HG03159 (cell line): ENCODE results near the gene TCN2.
A peak's percentile ranks its signal among the peaks of the same experiment; 100 is the strongest.
"Not testable (repeated sequence)": the region's sequence is repeated elsewhere in the genome, so short reads cannot be mapped to it uniquely, and the experiment has no call there.

Source experiments
- ATAC-seq: cut with Tn5 transposase; IDR thresholded peaks from one replicate; pipeline ENCODE4 v1.9.1; 2021; ENCODE audit warnings: mild to moderate bottlenecking, moderate library complexity; ENCODE audit not compliant: unreplicated experiment

Gene TCN2

GRCh38 chr22:30606455-30607299, at the start of gene TCN2:
TSS of gene TCN2 (plus strand) at chr22:30607174. CDS start at chr22:30607332, 158 bp downstream.
- ATAC-seq = peak; percentile 46

- ATAC-seq = no peak
Measured at GRCh38 chr22:30557243-30557642, 49.7 kb upstream of the TCN2 start.

- no peak for ATAC-seq
Measured at GRCh38 chr22:30559889-30560288, 47.1 kb upstream of the TCN2 start.

- ATAC-seq = not testable (repeated sequence)
Measured at GRCh38 chr22:30560643-30561202, 46.3 kb upstream of the TCN2 start.

GRCh38 chr22:30561402-30562189, 45.4 kb upstream of the TCN2 start:
- ATAC-seq = no peak

GRCh38 chr22:30562366-30562765, 44.6 kb upstream of the TCN2 start:
- ATAC-seq = no peak

GRCh38 chr22:30564045-30564760, 42.8 kb upstream of the TCN2 start:
- ATAC-seq = no peak

GRCh38 chr22:30564761-30565119, 42.2 kb upstream of the TCN2 start:
- no peak for ATAC-seq

- no peak for ATAC-seq
Measured at GRCh38 chr22:30565341-30565740, 41.6 kb upstream of the TCN2 start.

GRCh38 chr22:30566125-30566524, 40.8 kb upstream of the TCN2 start:
- ATAC-seq = no peak

- ATAC-seq = not testable (repeated sequence)
Measured at GRCh38 chr22:30567277-30567676, 39.7 kb upstream of the TCN2 start.

- ATAC-seq = no peak
Measured at GRCh38 chr22:30568137-30568805, 38.7 kb upstream of the TCN2 start.

GRCh38 chr22:30569674-30570202, 37.2 kb upstream of the TCN2 start:
- ATAC-seq = no peak

- ATAC-seq = no peak
Measured at GRCh38 chr22:30572210-30572609, 34.8 kb upstream of the TCN2 start.

- no peak for ATAC-seq
Measured at GRCh38 chr22:30572840-30573593, 34.0 kb upstream of the TCN2 start.

- ATAC-seq = no peak
Measured at GRCh38 chr22:30573594-30574094, 33.3 kb upstream of the TCN2 start.

- no peak for ATAC-seq
Measured at GRCh38 chr22:30574095-30574981, 32.6 kb upstream of the TCN2 start, which contains the start of gene GAL3ST1. TSS of gene GAL3ST1 (minus strand) at chr22:30574665. CDS start at chr22:30557392, 17,273 bp downstream.

- no peak for ATAC-seq
Measured at GRCh38 chr22:30574997-30575671, 31.8 kb upstream of the TCN2 start.
